Hippocampal formation (tissue), 2 donors: ENCODE data around the gene SKIC2.
A peak's percentile ranks its signal among the peaks of the same experiment; 100 is the strongest.

ENCODE experiments used
- DNase-seq, 2 donors: peaks; one replicate each; lab custom pipeline; 2025; lab: John Stamatoyannopoulos, UW

SKIC2 gene

GRCh38 chr6:31945507-31946369, 13.2 kb upstream of the SKIC2 start, which contains the start of gene CFB:
Gene CFB (plus strand): TSS chr6:31946095. CDS start chr6:31946222, 127 bp downstream.
- no peak for DNase-seq

- no peak for DNase-seq
Measured at GRCh38 chr6:31946370-31946885, 12.5 kb upstream of the SKIC2 start.

GRCh38 chr6:31947070-31947675, 11.8 kb upstream of the SKIC2 start:
- no peak for DNase-seq

GRCh38 chr6:31947864-31948263, 11.1 kb upstream of the SKIC2 start:
- DNase-seq, result no peak

- DNase-seq, result no peak
Measured at GRCh38 chr6:31948306-31948705, 10.7 kb upstream of the SKIC2 start.

- DNase-seq, result no peak
Measured at GRCh38 chr6:31948753-31949413, 10.1 kb upstream of the SKIC2 start.

- no peak for DNase-seq
Measured at GRCh38 chr6:31949926-31950548, 8.9 kb upstream of the SKIC2 start.

GRCh38 chr6:31952140-31952805, 6.7 kb upstream of the SKIC2 start:
- peak in 1 of 2 donors; percentile 20 for DNase-seq

- DNase-seq, result no peak
Measured at GRCh38 chr6:31952890-31953289, 6.1 kb upstream of the SKIC2 start.

- no peak for DNase-seq
Measured at GRCh38 chr6:31954511-31954910, 4.5 kb upstream of the SKIC2 start.

- DNase-seq, result no peak
Measured at GRCh38 chr6:31956796-31957195, 2.2 kb upstream of the SKIC2 start.

- DNase-seq, result no peak
Measured at GRCh38 chr6:31958412-31958740, 599 bp upstream of the SKIC2 start.

GRCh38 chr6:31961616-31962015, 2.6 kb downstream of the SKIC2 start:
- DNase-seq, result no peak

GRCh38 chr6:31963921-31964320, 4.9 kb downstream of the SKIC2 start:
- no peak for DNase-seq

- no peak for DNase-seq
Measured at GRCh38 chr6:31965700-31966099, 6.7 kb downstream of the SKIC2 start.

GRCh38 chr6:31966506-31966905, 7.5 kb downstream of the SKIC2 start:
- DNase-seq, result no peak

GRCh38 chr6:31966997-31967925, 8.3 kb downstream of the SKIC2 start:
- DNase-seq, result no peak

- no peak for DNase-seq
Measured at GRCh38 chr6:31967926-31968320, 8.9 kb downstream of the SKIC2 start.

GRCh38 chr6:31968326-31968725, 9.4 kb downstream of the SKIC2 start:
- DNase-seq, result no peak
